ENCODE measurements around the gene SERPINB8. TPM values are rescaled to one million over a fixed set of nuclear protein-coding genes. Genes with fewer than 3 reads are reported as not detected.

Gene SERPINB8
- total RNA-seq, 1 experiment from 2014 or later = 2.0 TPM

DNA sequence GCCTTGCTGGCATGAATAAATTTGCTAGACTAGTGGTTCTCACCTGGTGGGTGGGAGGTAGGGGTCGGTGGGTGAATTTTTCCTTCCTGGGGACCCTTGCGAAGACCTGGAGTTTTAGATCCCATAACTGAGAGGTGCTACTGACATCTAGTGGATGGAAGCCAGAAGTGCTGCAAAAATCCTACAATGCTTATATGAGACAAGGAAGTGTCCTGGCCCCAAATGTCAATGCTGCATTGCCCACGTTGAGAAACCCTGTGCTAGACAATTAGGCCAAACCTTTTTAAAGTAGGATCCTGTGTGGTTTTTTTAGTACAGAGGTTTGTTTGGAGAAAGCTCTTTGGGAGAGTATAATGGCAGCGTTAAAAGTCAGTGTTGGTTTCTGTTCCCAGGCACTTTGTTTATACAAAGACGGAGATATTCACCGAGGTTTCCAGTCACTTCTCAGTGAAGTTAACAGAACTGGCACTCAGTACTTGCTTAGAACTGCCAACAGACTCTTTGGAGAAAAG, 9.6 kb downstream of the SERPINB8 start:
- ChIA-PET CTCF (no interaction called here), POLR2A (no interaction called here)
- Histone ChIP-seq H3K9me3 (ENCODE audit: control insufficient read depth, insufficient read depth, low read depth, low read length) (no peaks in the 10 kb centered on the region), H3K27me3 (ENCODE audit: control insufficient read depth, insufficient read depth, low read length) (no peaks in the 10 kb centered on the region), H3K27ac (ENCODE audit: low read length) (peak overlapping the region; percentile 51; the same call in 1 of the 2 replicates), H3K36me3 (ENCODE audit: control insufficient read depth, insufficient read depth, low read length) (no peaks in the 10 kb centered on the region), H3K4me3 (ENCODE audit: low read depth in 2 of 2, low read length in 2 of 2) (peak overlapping the region; percentile 11 to 32; a peak in 3 of 4 replicates), H3K4me1 (ENCODE audit: control insufficient read depth, insufficient read depth, low read length) (no peaks in the 10 kb centered on the region)
- BruUV-seq (replicated peaks) = no TSS peak
- intact Hi-C loops (cut with micrococcal nuclease; ENCODE audit: unreplicated experiment) (loop anchor here (5.0 kb wide), 1 partner anchor 87 kb away; no protein-coding TSS in a partner anchor), in situ Hi-C loops (cut with HindIII; ENCODE audit: low pct_unique_long_range_greater_than_20kb, low sequenced_read_pairs) (no loop called here)
- peak; percentile 56 for DNase-seq (ENCODE audit: low read depth, low spot score)
- TF ChIP-seq TCF7L2 (IDR thresholded peaks at IDR 0.05; ENCODE audit: low read depth, low read length) = no peak
- TF ChIP-seq, protein P1, sequence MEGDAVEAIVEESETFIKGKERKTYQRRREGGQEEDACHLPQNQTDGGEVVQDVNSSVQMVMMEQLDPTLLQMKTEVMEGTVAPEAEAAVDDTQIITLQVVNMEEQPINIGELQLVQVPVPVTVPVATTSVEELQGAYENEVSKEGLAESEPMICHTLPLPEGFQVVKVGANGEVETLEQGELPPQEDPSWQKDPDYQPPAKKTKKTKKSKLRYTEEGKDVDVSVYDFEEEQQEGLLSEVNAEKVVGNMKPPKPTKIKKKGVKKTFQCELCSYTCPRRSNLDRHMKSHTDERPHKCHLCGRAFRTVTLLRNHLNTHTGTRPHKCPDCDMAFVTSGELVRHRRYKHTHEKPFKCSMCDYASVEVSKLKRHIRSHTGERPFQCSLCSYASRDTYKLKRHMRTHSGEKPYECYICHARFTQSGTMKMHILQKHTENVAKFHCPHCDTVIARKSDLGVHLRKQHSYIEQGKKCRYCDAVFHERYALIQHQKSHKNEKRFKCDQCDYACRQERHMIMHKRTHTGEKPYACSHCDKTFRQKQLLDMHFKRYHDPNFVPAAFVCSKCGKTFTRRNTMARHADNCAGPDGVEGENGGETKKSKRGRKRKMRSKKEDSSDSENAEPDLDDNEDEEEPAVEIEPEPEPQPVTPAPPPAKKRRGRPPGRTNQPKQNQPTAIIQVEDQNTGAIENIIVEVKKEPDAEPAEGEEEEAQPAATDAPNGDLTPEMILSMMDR (IDR thresholded peaks at IDR 0.05) = peak; percentile 79
- peak; percentile 78 for ATAC-seq

DNA sequence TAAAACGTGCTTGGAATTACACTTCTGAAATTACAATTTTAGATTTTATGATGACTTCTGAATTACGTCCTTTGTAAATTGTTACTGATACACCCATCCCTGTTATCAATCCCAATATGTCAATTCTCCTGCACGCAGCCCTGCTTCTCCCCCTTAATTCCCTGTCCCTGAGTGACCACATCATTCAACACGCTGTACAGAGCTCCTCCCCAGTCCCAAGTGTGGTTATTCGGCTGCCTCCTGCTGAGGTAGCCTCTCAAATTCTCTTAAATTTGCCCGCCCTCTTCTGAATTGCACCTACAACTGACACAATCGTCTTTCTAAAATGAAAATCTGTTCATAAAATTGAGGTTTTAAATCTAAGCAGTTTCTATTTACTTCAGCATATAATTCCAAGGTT, 10.1 kb downstream of the SERPINB8 start:
- DNase-seq (ENCODE audit: low read depth, low spot score) (no peak), ATAC-seq (no peak)
- Histone ChIP-seq H3K27me3 (ENCODE audit: control insufficient read depth, insufficient read depth, low read length) (no peaks in the 10 kb centered on the region), H3K4me1 (ENCODE audit: control insufficient read depth, insufficient read depth, low read length) (no peaks in the 10 kb centered on the region), H3K9me3 (ENCODE audit: control insufficient read depth, insufficient read depth, low read depth, low read length) (no peaks in the 10 kb centered on the region), H3K36me3 (ENCODE audit: control insufficient read depth, insufficient read depth, low read length) (no peaks in the 10 kb centered on the region), H3K27ac (ENCODE audit: low read length) (no peak overlapping the region), H3K4me3 (ENCODE audit: low read depth in 2 of 2, low read length in 2 of 2) (no peak overlapping the region)
- POLR2A ChIA-PET = no interaction called here
- CTCF ChIA-PET = no interaction called here
- TF ChIP-seq POLR2AphosphoS5 (IDR thresholded peaks at IDR 0.05; ENCODE audit: low read depth, low read length) (no peak), TCF7L2 (IDR thresholded peaks at IDR 0.05; ENCODE audit: low read depth, low read length) (no peak), SIN3A (IDR thresholded peaks at IDR 0.05; ENCODE audit: borderline replicate concordance, insufficient read depth, low read depth, low read length) (no peak)
- TF ChIP-seq, protein P2, sequence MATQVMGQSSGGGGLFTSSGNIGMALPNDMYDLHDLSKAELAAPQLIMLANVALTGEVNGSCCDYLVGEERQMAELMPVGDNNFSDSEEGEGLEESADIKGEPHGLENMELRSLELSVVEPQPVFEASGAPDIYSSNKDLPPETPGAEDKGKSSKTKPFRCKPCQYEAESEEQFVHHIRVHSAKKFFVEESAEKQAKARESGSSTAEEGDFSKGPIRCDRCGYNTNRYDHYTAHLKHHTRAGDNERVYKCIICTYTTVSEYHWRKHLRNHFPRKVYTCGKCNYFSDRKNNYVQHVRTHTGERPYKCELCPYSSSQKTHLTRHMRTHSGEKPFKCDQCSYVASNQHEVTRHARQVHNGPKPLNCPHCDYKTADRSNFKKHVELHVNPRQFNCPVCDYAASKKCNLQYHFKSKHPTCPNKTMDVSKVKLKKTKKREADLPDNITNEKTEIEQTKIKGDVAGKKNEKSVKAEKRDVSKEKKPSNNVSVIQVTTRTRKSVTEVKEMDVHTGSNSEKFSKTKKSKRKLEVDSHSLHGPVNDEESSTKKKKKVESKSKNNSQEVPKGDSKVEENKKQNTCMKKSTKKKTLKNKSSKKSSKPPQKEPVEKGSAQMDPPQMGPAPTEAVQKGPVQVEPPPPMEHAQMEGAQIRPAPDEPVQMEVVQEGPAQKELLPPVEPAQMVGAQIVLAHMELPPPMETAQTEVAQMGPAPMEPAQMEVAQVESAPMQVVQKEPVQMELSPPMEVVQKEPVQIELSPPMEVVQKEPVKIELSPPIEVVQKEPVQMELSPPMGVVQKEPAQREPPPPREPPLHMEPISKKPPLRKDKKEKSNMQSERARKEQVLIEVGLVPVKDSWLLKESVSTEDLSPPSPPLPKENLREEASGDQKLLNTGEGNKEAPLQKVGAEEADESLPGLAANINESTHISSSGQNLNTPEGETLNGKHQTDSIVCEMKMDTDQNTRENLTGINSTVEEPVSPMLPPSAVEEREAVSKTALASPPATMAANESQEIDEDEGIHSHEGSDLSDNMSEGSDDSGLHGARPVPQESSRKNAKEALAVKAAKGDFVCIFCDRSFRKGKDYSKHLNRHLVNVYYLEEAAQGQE (IDR thresholded peaks at IDR 0.05; ENCODE audit: insufficient read depth in 1 of 2, low read depth in 2 of 2, low read length in 1 of 2) = no peak
- TF ChIP-seq, protein P1 (IDR thresholded peaks at IDR 0.05) = no peak
- intact Hi-C loops (cut with micrococcal nuclease; ENCODE audit: unreplicated experiment) (no loop called here), in situ Hi-C loops (cut with HindIII; ENCODE audit: low pct_unique_long_range_greater_than_20kb, low sequenced_read_pairs) (no loop called here)
- BruUV-seq (replicated peaks) = no TSS peak

Data from Panc1 (cell line).